ENCODE data around the gene ANKAR. TPM values are rescaled to one million over a fixed set of nuclear protein-coding genes. Genes with fewer than 3 reads are reported as not detected.

Gene ANKAR
- total and polyA plus RNA-seq, 2 of the 4 experiments (the other 2 are of a cell fraction) = 0.96 to 2.2 TPM

DNA sequence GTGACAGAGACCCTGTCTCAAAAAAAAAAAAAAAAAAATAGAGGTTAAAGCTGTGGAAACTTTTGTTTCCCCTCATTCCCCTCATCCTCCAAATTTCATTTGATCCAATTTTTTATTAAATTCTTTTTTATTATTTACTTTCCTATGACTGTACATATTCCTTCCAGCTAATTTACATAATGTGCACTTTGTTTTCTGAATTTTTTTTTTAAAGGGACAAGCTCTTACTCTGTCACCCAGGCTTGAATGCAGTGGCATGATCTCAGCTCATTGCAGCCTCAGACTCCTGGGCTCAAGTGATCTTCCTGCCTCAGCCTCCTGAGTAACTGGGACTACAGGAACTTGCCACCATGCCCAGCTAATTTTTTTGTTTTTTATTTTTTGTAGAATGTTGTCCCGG is 10.3 kb downstream of the ANKAR start:
- DNase-seq = no peak
- Histone ChIP-seq H2BK5ac (ENCODE audit: low read depth, low read length, poor library complexity, severe bottlenecking) (no peak overlapping the region), H2AFZ (replicated peaks; ENCODE audit: low read length, poor library complexity) (no peak overlapping the region), H3K18ac (ENCODE audit: low read depth, low read length) (no peak overlapping the region), H3K27ac (ENCODE audit: insufficient read depth, low read length) (no peak overlapping the region), H3K4me2 (ENCODE audit: low read depth, low read length) (no peak overlapping the region), H4K8ac (ENCODE audit: low read depth in 2 of 2, low read length in 2 of 2) (no peak overlapping the region), H3K23ac (ENCODE audit: low read depth, low read length) (no peak overlapping the region), H2AK5ac (ENCODE audit: low read depth, low read length) (no peak overlapping the region), H3K4me3 (ENCODE audit: insufficient read depth, low read depth, low read length) (no peak overlapping the region), H2BK20ac (ENCODE audit: low read depth, low read length) (no peak overlapping the region), H3K56ac (ENCODE audit: extremely low read depth, insufficient read depth, low read length) (no peak overlapping the region), H2AK9ac (replicated peaks; ENCODE audit: low read depth, low read length, poor library complexity) (no peak overlapping the region), H4K20me1 (ENCODE audit: insufficient read depth, low read length) (peaks cover 4% of the 10 kb centered on the region; the same call in 1 of the 2 replicates), H3K14ac (replicated peaks; ENCODE audit: low read depth, low read length) (no peak overlapping the region), H4K91ac (ENCODE audit: insufficient read depth, low read depth, low read length) (no peak overlapping the region), H3K9me1 (ENCODE audit: insufficient read depth, low read length) (no peaks in the 10 kb centered on the region), H3K79me1 (ENCODE audit: low read depth in 1 of 2, low read length in 2 of 2) (peaks cover 9 to 11% of the 10 kb centered on the region in 2 experiments; a peak in 2 of 4 replicates), H3K9ac (ENCODE audit: low read depth, low read length) (no peak overlapping the region), H2BK120ac (ENCODE audit: low read depth, low read length) (no peak overlapping the region), H3K27me3 (ENCODE audit: control insufficient read depth, insufficient read depth, low read length) (no peaks in the 10 kb centered on the region), H2BK15ac (ENCODE audit: low read depth, low read length) (no peak overlapping the region), H3K4me1 (ENCODE audit: control insufficient read depth, insufficient read depth, low read length) (peaks cover 7% of the 10 kb centered on the region; the same call in 1 of the 2 replicates), H3K36me3 (ENCODE audit: control insufficient read depth, insufficient read depth, low read length) (0 out of 2 replicates have a peak, but pooled peaks cover 1% of the 10 kb centered on the region), H3K4ac (ENCODE audit: low read depth, low read length) (no peak overlapping the region), H4K5ac (ENCODE audit: low read depth, low read length) (no peak overlapping the region), H3K9me3 (ENCODE audit: control insufficient read depth, insufficient read depth, low read length) (no peaks in the 10 kb centered on the region)
- BruUV-seq (replicated peaks) = no TSS peak
- no peak for ATAC-seq (ENCODE audit: low read depth)
- intact Hi-C loops (cut with micrococcal nuclease) = no loop called here
- ChIA-PET CTCF (interaction anchor here (0.6 kb wide), 1 partner anchor 12 kb away, joined by 4 read pairs; no protein-coding TSS in a partner anchor), POLR2A (ENCODE audit: unreplicated experiment) (no interaction called here)
- in situ Hi-C loops (cut with MboI; ENCODE audit: low sequenced_read_pairs) = no loop called here
- no peak for TF ChIP-seq NFE2L2 (IDR thresholded peaks at IDR 0.05; ENCODE audit: low read depth, low read length)
- TF ChIP-seq, protein P1, sequence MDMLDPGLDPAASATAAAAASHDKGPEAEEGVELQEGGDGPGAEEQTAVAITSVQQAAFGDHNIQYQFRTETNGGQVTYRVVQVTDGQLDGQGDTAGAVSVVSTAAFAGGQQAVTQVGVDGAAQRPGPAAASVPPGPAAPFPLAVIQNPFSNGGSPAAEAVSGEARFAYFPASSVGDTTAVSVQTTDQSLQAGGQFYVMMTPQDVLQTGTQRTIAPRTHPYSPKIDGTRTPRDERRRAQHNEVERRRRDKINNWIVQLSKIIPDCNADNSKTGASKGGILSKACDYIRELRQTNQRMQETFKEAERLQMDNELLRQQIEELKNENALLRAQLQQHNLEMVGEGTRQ (IDR thresholded peaks at IDR 0.05; ENCODE audit: low read depth, low read length) = no peak
- TF ChIP-seq BHLHE40 (IDR thresholded peaks at IDR 0.05; ENCODE audit: low read depth, low read length) = no peak
- no peak for TF ChIP-seq SMC3 (IDR thresholded peaks at IDR 0.05; ENCODE audit: low read depth, low read length)
- no peak for TF ChIP-seq RFX5 (IDR thresholded peaks at IDR 0.05; ENCODE audit: low read depth, low read length)
- WGBS, 2 experiments (ENCODE audit: extremely low coverage in 2 of 2, insufficient read length in 1 of 2) = no CpG with 5 or more reads among the region's 1 CpG
- dilution Hi-C loops (cut with HindIII; ENCODE audit: low sequenced_read_pairs, unreplicated experiment) = no loop called here

All from IMR-90 (cell line).